ENCODE data around the gene ANGPTL8. TPM values are rescaled to one million over a fixed set of nuclear protein-coding genes. Genes with fewer than 3 reads are reported as not detected.

ANGPTL8 gene, protein sequence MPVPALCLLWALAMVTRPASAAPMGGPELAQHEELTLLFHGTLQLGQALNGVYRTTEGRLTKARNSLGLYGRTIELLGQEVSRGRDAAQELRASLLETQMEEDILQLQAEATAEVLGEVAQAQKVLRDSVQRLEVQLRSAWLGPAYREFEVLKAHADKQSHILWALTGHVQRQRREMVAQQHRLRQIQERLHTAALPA
- total RNA-seq, result 15.5 TPM

DNA sequence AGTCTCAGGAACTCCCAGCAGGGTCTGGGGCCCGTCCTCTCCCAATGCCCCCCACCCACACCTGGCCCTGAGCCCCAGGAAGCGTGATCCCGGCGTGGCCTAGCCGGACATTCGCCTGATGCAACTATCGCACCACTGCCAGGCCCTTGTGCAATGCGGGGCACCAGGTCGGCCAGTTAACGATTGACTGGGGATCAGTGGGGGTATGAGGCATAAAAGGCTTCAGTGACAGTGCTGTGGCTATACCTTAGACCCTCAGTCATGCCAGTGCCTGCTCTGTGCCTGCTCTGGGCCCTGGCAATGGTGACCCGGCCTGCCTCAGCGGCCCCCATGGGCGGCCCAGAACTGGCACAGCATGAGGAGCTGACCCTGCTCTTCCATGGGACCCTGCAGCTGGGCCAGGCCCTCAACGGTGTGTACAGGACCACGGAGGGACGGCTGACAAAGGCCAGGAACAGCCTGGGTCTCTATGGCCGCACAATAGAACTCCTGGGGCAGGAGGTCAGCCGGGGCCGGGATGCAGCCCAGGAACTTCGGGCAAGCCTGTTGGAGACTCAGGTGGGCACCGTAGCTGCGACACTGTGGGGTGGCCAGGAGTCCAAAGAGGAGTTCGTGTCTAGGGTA lies at the start of gene ANGPTL8:
Gene ANGPTL8, plus strand, starts transcription at position 243 of the 624 bp plus-strand sequence. Its CDS starts 19 bp downstream, at position 262.
- DNase-seq (ENCODE audit: low spot score), result no peak
- intact Hi-C loops (cut with DNase I), result no loop called here
- no peak for ATAC-seq

DNA sequence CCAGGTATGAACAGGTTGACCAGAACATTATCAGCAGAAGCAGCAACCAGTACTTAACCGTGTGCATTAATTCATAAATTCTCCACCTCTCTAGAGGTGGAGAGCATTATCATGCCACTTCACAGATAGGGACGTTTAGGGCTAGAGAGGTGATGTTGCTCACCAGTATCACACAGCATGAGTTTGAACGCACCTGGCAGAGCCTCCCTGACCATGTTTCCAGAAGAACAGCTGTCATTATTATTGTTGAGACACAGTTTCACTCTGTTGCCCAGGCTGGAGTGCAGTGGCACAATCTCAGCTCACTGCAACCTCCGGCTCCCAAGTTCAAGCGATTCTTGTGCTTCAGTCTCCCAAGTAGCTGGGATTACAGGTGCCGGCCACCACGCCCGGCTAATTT lies 48.9 kb upstream of the ANGPTL8 start:
- DNase-seq (ENCODE audit: low spot score), result no peak
- intact Hi-C loops (cut with DNase I), result no loop called here
- ATAC-seq, result no peak

GRCh38 chr19:11191273-11191755 lies 48.1 kb upstream of the ANGPTL8 start:
- ATAC-seq (peak; percentile 62), DNase-seq (ENCODE audit: low spot score) (no peak)
- intact Hi-C loops (cut with DNase I), result no loop called here

- ATAC-seq, result no peak
- intact Hi-C loops (cut with DNase I), result no loop called here
Measured at GRCh38 chr19:11191934-11192333, 47.5 kb upstream of the ANGPTL8 start.

DNA sequence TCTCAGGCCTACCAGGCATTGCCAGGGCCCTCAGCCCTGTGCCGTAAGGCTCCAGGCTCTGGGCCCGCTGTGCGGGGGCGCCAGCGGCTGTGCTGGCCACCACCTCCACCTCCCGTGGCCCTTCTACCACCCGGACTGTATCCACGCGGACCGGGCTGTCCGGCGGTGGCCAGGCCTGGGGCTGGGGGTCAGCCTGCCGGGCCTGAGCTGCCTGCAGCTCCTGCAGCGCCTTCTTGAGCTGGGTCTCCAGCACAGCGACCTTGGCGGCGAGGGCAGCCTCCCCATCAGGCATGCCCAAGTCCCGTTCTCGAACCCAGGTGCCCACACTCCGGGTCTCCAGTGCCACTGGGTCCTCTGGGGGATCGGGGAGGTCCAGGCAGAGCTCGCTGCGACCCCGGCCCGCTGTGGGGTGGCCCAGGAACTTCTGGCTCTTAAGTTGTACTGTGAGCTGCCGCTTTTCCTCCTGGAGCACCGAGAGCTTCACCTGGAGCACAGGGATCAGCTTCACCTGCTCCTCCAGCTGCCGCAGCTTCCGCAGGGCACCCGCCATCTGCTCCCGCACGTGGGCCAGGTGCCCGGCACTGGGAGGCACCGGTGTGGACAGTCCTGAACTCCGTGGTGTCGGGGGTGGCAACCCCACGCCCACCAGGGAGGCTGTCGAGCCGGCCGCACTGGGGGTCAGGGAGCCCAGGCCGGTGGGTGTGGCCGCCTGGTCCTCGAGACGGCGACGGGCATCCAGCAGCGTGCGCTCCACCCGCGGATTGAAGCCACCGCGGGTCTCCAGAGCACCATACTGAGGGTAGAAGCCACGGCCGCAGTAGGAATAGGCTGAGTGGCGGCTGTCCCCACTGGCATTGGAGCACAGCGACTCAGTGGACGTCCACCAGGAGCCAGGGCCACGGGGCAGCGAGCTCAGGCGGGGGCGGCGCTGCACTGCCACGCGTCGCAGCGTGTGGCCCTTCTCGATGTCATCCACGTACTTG lies 46.2 kb upstream of the ANGPTL8 start:
- intact Hi-C loops (cut with DNase I), result no loop called here
- DNase-seq (ENCODE audit: low spot score), result no peak
- no peak for ATAC-seq

More at GRCh38 chr19:11191934-11192333, 47.5 kb upstream of the ANGPTL8 start:
- DNase-seq (ENCODE audit: low spot score), result no peak

GRCh38 chr19:11194173-11194572 lies 45.2 kb upstream of the ANGPTL8 start:
- ATAC-seq (no peak), DNase-seq (ENCODE audit: low spot score) (no peak)
- intact Hi-C loops (cut with DNase I), result no loop called here

DNA sequence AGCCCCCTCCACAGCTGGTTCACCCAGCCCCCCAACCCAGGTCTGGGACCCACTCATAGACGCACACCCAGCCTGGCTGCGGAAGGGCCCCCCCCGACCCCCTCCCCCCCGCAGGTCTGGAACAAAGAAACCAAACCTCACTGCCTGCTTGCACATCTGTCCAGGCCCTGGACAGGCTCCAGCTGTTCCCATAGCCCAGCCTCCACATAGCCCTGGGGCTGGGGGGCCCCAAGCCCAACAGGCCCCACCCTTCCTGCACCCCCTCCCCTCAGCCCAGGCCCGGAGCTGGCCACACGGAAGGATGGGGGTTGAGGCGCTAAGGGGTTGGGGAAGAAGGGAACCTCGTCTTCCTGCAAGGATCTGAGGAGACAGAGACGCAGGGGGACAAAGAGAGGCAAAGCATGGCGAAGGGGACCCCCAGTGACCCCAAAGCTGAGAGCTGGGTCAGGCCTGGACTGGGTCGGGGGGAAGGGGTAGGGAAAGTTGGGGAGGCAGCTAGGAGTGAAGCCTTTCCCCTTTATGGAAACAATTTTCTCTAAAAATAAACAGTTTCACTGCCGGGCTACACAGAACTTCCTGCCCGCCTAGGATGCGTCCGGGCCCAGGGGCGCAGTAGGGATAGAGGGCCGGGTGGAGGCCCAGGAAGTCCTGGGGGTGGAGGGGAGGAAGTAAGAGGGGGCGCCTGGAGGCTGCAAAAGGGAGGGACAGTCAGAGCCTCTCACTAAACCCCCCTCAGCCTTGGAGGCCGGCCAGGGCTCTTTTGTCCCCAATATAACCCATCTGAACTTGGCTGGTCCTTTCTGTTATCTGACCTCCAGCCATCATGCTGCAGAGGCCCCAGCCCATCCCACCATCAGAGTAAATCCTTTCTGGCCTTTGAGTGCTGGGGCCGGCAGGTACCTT lies 44.5 kb upstream of the ANGPTL8 start:
- DNase-seq (ENCODE audit: low spot score) (no peak), ATAC-seq (no peak)
- intact Hi-C loops (cut with DNase I), result no loop called here

- intact Hi-C loops (cut with DNase I), result no loop called here
- DNase-seq (ENCODE audit: low spot score) (no peak), ATAC-seq (no peak)
Measured at GRCh38 chr19:11195681-11196080, 43.7 kb upstream of the ANGPTL8 start.

DNA sequence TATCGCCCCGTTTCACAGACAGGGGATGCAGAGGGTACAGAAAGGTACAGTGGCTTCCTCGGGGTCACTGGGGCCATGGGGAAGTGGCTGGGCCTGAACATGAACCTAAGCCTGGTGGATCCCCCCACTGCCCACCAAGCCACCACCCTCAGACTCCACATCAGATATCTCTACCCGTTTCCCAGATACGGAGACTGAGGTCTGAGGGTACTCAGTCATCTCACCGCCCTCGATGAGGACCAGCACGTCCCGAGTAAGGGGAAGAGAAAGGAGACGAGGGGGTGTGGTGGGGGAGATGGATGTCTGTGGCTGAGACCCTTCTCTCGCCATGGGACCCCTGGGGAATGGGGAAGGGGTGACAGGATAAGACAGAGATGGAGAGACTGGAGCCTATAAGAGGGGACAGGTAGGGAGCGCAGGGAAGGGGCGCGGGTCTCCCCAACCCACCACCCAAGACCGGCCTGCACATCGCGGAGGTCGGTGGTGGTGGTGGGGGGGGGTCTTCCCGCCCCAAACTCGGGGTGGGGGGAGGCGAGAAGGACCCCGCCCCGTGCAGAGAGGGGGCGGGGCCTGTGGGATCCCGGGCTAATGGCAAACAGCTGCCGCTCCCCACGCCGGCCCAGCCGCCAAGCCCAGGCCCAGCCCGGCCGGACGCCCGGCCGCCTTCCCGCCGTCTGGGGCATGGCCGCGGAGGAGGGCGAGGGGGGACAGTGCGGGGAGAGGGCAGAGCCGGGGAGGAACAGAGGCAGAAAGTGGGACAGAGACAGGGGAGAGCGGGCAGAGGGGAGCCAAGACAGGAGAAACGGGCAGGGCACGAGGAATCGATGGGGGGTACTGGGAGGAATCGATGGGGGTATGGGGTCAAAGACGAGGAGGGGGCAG lies 42.8 kb upstream of the ANGPTL8 start:
- ATAC-seq (peak; percentile 60), DNase-seq (ENCODE audit: low spot score) (peak; percentile 79)
- intact Hi-C loops (cut with DNase I), result no loop called here

DNA sequence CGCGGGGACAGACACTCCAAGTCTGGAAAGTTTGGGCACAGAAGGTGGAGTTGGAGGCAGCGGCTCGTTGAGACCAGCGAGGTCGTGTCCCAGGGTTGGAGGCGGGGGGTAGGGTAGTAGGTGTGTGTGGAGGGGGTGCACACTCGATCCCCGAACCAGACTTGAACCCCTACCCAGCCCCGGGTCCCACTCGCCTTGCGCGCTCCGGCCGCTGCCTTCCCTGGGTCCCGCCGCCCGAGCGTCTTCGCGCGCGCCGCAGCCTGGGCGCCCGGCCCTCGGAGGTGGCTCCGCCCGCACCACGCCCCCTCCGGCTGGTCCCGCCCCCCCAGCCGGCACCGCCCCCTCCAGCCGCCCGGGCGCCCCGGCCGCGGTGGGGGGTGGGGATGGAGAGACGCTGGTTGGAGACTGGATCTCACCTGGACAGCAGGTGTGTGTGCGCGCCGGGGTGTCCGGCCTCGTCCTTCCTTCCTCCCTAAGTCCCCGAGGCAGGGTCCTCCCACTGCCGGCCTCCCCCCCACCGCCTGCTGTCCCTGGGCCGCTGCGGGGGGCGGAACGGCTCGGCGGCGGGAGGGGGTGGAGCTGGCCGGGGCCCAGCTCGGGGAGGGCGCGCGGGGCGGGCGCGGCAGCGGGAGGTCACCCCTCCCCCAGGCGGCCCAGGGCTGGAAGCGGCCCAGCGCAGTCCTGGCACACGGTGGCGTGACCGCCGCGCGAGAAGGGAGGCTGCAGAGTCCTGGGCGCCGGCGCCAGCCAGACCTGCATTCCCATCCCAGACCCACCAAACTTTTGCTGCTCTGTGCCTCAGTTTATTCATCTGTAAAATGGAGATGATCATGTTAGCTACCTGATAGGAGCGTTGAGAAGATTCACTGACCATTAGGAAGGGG lies 41.9 kb upstream of the ANGPTL8 start, which contains the start of gene KANK2:
Gene KANK2, minus strand, starts transcription at position 255 of the 884 bp plus-strand sequence. CDS start 3,034 bp downstream, outside the sequence.
- ATAC-seq, result peak; percentile 79
- intact Hi-C loops (cut with DNase I), result no loop called here
- peak; percentile 91 for DNase-seq (ENCODE audit: low spot score)

- DNase-seq (ENCODE audit: low spot score), result no peak
- intact Hi-C loops (cut with DNase I), result no loop called here
- no peak for ATAC-seq
Measured at GRCh38 chr19:11198175-11198534, 41.3 kb upstream of the ANGPTL8 start.

DNA sequence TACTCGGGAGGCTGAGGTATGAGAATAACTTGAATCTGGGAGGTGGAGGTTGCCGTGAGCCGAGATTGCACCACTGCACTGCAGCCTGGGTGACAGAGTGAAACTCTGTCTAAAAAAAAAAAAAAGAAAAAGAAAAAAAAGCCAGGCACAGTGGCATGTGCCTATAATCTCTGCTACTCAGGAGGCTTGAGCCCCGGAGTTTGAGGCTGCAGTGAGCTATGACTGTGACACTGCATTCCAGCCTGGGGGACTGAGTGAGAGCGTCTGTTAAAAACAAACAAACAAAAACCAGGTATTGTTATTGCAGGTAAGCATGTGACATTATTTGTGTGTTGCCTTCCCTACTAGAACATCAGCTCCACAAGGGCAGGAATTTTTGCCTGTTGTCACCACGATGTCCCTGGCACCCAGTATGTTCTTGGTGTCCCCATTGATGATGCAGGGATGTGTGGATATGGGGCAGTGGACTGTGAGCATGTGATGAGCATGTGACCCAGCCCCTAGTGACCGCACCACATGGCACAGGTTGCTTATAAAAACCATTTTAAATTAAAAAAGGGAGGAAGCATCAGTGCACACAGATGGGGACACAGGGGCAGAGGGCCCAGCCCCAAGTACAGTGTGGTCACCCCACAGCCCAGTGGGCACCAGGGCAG lies 40.5 kb upstream of the ANGPTL8 start:
- ATAC-seq, result no peak
- no peak for DNase-seq (ENCODE audit: low spot score)
- intact Hi-C loops (cut with DNase I), result no loop called here

GRCh38 chr19:11199517-11199916 lies 39.9 kb upstream of the ANGPTL8 start:
- DNase-seq (ENCODE audit: low spot score), result no peak
- no peak for ATAC-seq
- intact Hi-C loops (cut with DNase I), result no loop called here

DNA sequence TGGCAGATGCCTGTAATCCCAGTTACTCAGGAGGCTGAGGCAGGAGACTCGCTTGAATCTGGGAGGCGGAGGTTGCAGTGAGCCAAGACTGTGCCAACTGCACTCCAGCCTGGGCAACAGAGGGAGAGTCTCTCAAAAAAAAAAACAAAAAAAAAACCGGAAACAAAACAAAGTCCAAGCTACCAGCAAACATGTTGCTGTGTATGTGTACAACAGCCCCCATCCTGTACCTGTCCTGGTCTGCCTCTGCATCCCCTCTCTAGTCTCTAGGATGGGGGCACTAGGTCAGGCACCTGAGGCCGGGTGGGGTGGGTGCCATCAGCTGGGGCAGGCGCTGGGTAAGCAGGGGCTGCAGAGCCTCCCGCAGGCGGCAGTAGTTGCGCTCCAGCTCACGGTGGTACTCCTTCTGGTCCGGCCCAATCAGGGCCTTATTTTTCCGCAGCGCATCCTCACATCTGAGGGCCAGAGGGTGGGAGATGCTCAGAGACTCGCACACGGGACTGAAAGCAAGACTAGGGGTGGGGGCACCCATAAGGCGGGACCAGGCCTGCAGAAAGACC lies 39.3 kb upstream of the ANGPTL8 start:
- intact Hi-C loops (cut with DNase I), result loop anchor here (5.0 to 10.0 kb wide), 2 partner anchors 63 to 175 kb away; no protein-coding TSS in a partner anchor
- no peak for ATAC-seq
- no peak for DNase-seq (ENCODE audit: low spot score)

- DNase-seq (ENCODE audit: low spot score), result no peak
- no peak for ATAC-seq
Measured at GRCh38 chr19:11200931-11201330, 38.5 kb upstream of the ANGPTL8 start.

GRCh38 chr19:11201791-11202190 lies 37.6 kb upstream of the ANGPTL8 start:
- ATAC-seq, result no peak
- DNase-seq (ENCODE audit: low spot score), result no peak
- intact Hi-C loops (cut with DNase I), result loop anchor here (5.0 to 10.0 kb wide), 2 partner anchors 64 to 177 kb away; no protein-coding TSS in a partner anchor

More at GRCh38 chr19:11200931-11201330, 38.5 kb upstream of the ANGPTL8 start:
- intact Hi-C loops (cut with DNase I), result loop anchor here (5.0 to 10.0 kb wide), 2 partner anchors 64 to 176 kb away; no protein-coding TSS in a partner anchor
